HepG2 (cell line): ENCODE data around the gene FAM234A. TPM values are rescaled to one million over a fixed set of nuclear protein-coding genes. Genes with fewer than 3 reads are reported as not detected.

Source experiments
- ATAC-seq: fragments of 200-7000 bp; cut with Tn5 transposase; 3 replicates; pipeline ENCODE4 v1.9.1; 2020; ENCODE audit warnings: mild to moderate bottlenecking, moderate library complexity
- BruUV-seq: library from RNA; stranded (reverse); fragments of 400-500 nt; replicated peaks from 2 replicates; lab custom pipeline; 2021; lab: Mats Ljungman, UMichigan
- CTCF ChIA-PET: fragments of 300-600 bp; formaldehyde crosslinking; extraction: SDS; loops from one replicate; lab custom pipeline; 2021; ENCODE audit warnings: low total read pairs, inconsistent platforms, low intra/inter-chr PET ratio; lab: Yijun Ruan, JAX
- POLR2A ChIA-PET: fragments of 350-600 bp; sonication (Branson Sonifier 250); formaldehyde crosslinking; loops from one replicate; lab custom pipeline; 2020; ENCODE audit warnings: antibody characterized with exemption, inconsistent platforms; lab: Yijun Ruan, JAX
- DNase-seq: peaks from one replicate; pipeline ENCODE4 v3.0.0-alpha.2; 2015; ENCODE audit warnings: low spot score
- FAIRE-seq: peaks from 3 replicates; lab custom pipeline; 2011; peaks lifted over from hg19 to GRCh38; lab: Jason Lieb, UNC
- H2AFZ ChIP-seq: one replicate; pipeline ENCODE4 v1.6.1; 2011; ENCODE audit warnings: low read length, inconsistent platforms
- H3K27ac ChIP-seq: fragments of 300-600 bp; 3 replicates; pipeline ENCODE4 v1.8.0; 2011; ENCODE audit warnings: mixed run types, mild to moderate bottlenecking, mixed read lengths, low read length, inconsistent platforms; ENCODE audit not compliant: insufficient read depth; ENCODE audit errors: extremely low read length
- H3K27me3 ChIP-seq, 2 experiments: fragments of 200-600 bp in 1 of 2; 2 replicates in 1 of 2; 3 replicates in 1 of 2; pipeline versions ENCODE4 v1.6.0 to v1.8.0; 2011; ENCODE audit warnings: low read length in 2 of 2, mild to moderate bottlenecking in 2 of 2, moderate library complexity in 2 of 2, inconsistent platforms in 1 of 2; ENCODE audit not compliant: insufficient read depth in 2 of 2, control insufficient read depth in 1 of 2
- H3K36me3 ChIP-seq, 2 experiments: fragments of 200-600 bp in 1 of 2; replicated peaks in 1 of 2; 2 replicates in 1 of 2; 3 replicates in 1 of 2; pipeline versions ENCODE4 v1.5.1 to v1.8.0; 2011; ENCODE audit warnings: low read length in 2 of 2, inconsistent platforms in 1 of 2; ENCODE audit not compliant: insufficient read depth in 2 of 2, control insufficient read depth in 1 of 2
- H3K4me1 ChIP-seq: 2 replicates; pipeline ENCODE4 v1.5.1; 2012; ENCODE audit warnings: low read length, inconsistent platforms; ENCODE audit not compliant: insufficient read depth
- H3K4me2 ChIP-seq: 2 replicates; pipeline ENCODE4 v1.6.0; 2011; ENCODE audit warnings: low read depth, low read length, inconsistent platforms
- H3K4me3 ChIP-seq, 3 experiments: fragments of 200-600 bp in 1 of 3; sonication (generic), shearing (Covaris generic) in 1 of 3; replicated peaks in 1 of 3; 2 replicates each; pipeline ENCODE4 v1.5.1; 2011 to 2016; ENCODE audit warnings: low read length in 3 of 3, inconsistent platforms in 2 of 3, low read depth in 2 of 3, mild to moderate bottlenecking in 2 of 3, control low read depth in 1 of 3, mixed read lengths in 1 of 3; ENCODE audit not compliant: insufficient read depth in 1 of 3
- H3K79me2 ChIP-seq: one replicate; pipeline ENCODE4 v1.6.1; 2011; ENCODE audit warnings: low read length, inconsistent platforms; ENCODE audit not compliant: insufficient read depth
- H3K9ac ChIP-seq: 2 replicates; pipeline ENCODE4 v1.6.0; 2011; ENCODE audit warnings: mild to moderate bottlenecking, low read depth, low read length, inconsistent platforms; ENCODE audit not compliant: insufficient read depth
- H3K9me3 ChIP-seq: 2 replicates; pipeline ENCODE4 v1.5.1; 2012; ENCODE audit warnings: mild to moderate bottlenecking, low read length
- H4K20me1 ChIP-seq: 2 replicates; pipeline ENCODE4 v1.6.0; 2011; ENCODE audit warnings: inconsistent platforms, mild to moderate bottlenecking, low read length, moderate library complexity; ENCODE audit not compliant: insufficient read depth
- EHMT2 ChIP-seq: fragments of 200-600 bp; sonication (generic); IDR thresholded peaks from 2 replicates; pipeline ENCODE4 v1.7.0; 2017; ENCODE audit warnings: antibody characterized with exemption, low read depth, low read length, borderline replicate concordance
- KDM1A ChIP-seq: IDR thresholded peaks from 2 replicates; pipeline ENCODE4 v1.6.1; 2016; ENCODE audit warnings: missing compliant biosample characterization
- NFYB ChIP-seq: sonication (generic); formaldehyde crosslinking; IDR thresholded peaks from 2 replicates; pipeline ENCODE4 v1.4.0; 2020; ENCODE audit warnings: missing genetic modification reagents
- SMC3 ChIP-seq: IDR thresholded peaks from 2 replicates; pipeline ENCODE4 v1.6.1; 2011; ENCODE audit warnings: low read length, improper control_type of control experiment
- SP140L ChIP-seq: sonication (generic); formaldehyde crosslinking; IDR thresholded peaks from 2 replicates; pipeline ENCODE4 v1.4.0; 2020; ENCODE audit warnings: missing genetic modification reagents, borderline replicate concordance
- SUZ12 ChIP-seq: fragments of 150-350 bp; IDR thresholded peaks from 2 replicates; pipeline ENCODE4 v1.6.1; 2014; ENCODE audit warnings: low read depth, low read length
- ZKSCAN1 ChIP-seq: fragments of 150-350 bp; IDR thresholded peaks from 2 replicates; pipeline ENCODE4 v1.6.1; 2014; ENCODE audit warnings: low read length
- ZNF160 ChIP-seq: sonication (generic); formaldehyde crosslinking; IDR thresholded peaks from 2 replicates; pipeline ENCODE4 v1.8.0; 2022; ENCODE audit warnings: mild to moderate bottlenecking, inconsistent platforms, missing genetic modification reagents
- ZNF256 ChIP-seq: sonication (generic); formaldehyde crosslinking; conservative IDR thresholded peaks from 2 replicates; pipeline ENCODE4 v1.4.0; 2020; ENCODE audit warnings: missing genetic modification reagents
- ZNF431 ChIP-seq: sonication (generic); formaldehyde crosslinking; IDR thresholded peaks from 2 replicates; pipeline ENCODE4 v1.9.0; 2022; ENCODE audit warnings: missing genetic modification reagents, low read depth, mild to moderate bottlenecking, borderline replicate concordance
- ZNF510 ChIP-seq: sonication (generic); formaldehyde crosslinking; IDR thresholded peaks from 2 replicates; pipeline ENCODE4 v1.4.0; 2020; ENCODE audit warnings: low read depth, mild to moderate bottlenecking, missing genetic modification reagents
- WGBS: methylation state at CpG from one replicate; pipeline ENCODE4 v1.1.6; 2017; ENCODE audit warnings: low lambda C conversion rate; 5-methylcytosine and 5-hydroxymethylcytosine counted together
- in situ Hi-C: cut with HindIII; loops from 2 replicates; pipeline ENCODE4 v1.10.0; 2017; ENCODE audit warnings: low pct_unique_long_range_greater_than_20kb; ENCODE audit not compliant: extremely low pct_ligation_motif_present
- intact Hi-C: fragments of 100-400 bp; cut with micrococcal nuclease; formaldehyde crosslinking; loops from one replicate; pipeline ENCODE4 v1.10.0; 2022; ENCODE audit not compliant: unreplicated experiment
- polyA plus RNA-seq, 8 experiments: library from polyadenylated mRNA; depleted of rRNA in 3 of 8; stranded (reverse) in 7 of 8; unstranded in 1 of 8; fragments of >200 nt; fragmentation: Illumina TruSeq in 4 of 8; extraction: Trizol in 4 of 8; gene quantifications; 2 replicates each; pipeline versions ENCODE4 v1.2.1 to v1.2.3, GENCODE V29; 2011 to 2016; ENCODE audit warnings: low read depth in 4 of 8, missing spikeins in 1 of 8, mixed read lengths in 1 of 8; ENCODE audit not compliant: insufficient read depth in 1 of 8
- total RNA-seq, 5 experiments: library from RNA; depleted of rRNA; stranded (reverse); fragments of >200 nt; fragmentation: Illumina TruSeq; extraction: Trizol; gene quantifications; 2 replicates each; pipeline ENCODE4 v1.2.3, GENCODE V29; 2016; ENCODE audit warnings: low read depth in 1 of 5

FAM234A gene
- total and polyA plus RNA-seq, 2 of the 13 experiments (the other 11 are each of a cell fraction or from before 2014, with no cell fraction given) = 29.2 to 34.4 TPM

GRCh38 chr16:247027-247426 is 12.4 kb downstream of the FAM234A start:
- no peak for TF ChIP-seq NFYB (CRISPR knock-in tag)
- TF ChIP-seq EHMT2 = no peak
- no peak for TF ChIP-seq SMC3
- no peak for TF ChIP-seq ZNF510 (CRISPR knock-in tag)
- no peak for TF ChIP-seq ZKSCAN1
- TF ChIP-seq ZNF160 (CRISPR knock-in tag) = no peak
- H4K20me1 ChIP-seq = no peaks in the 10 kb centered on the region
- no peak overlapping the region for H3K4me2 ChIP-seq
- no peaks in the 10 kb centered on the region for H3K9me3 ChIP-seq
- no TSS peak for BruUV-seq
- ChIA-PET CTCF (no interaction called here), POLR2A (no interaction called here)
- H3K36me3 ChIP-seq = peaks cover 3 to 13% of the 10 kb centered on the region in 2 experiments; a peak in 2 of 5 replicates
- DNase-seq (no peak), FAIRE-seq (no peak), ATAC-seq (no peak)
- no peak overlapping the region for H3K4me3 ChIP-seq
- no peak overlapping the region for H3K9ac ChIP-seq
- no peak overlapping the region for H2AFZ ChIP-seq
- 96% methylated on average over 12 of the region's 12 CpGs for WGBS
- H3K27ac ChIP-seq = no peak overlapping the region
- intact Hi-C loops (no loop called here), in situ Hi-C loops (no loop called here)
- no peaks in the 10 kb centered on the region for H3K79me2 ChIP-seq
- no peaks in the 10 kb centered on the region for H3K27me3 ChIP-seq
- H3K4me1 ChIP-seq = peaks cover 9% of the 10 kb centered on the region

- in situ Hi-C loops = no loop called here
These were observed 14.8 kb downstream of the FAM234A start for GRCh38 chr16:249431-249830.

More at GRCh38 chr16:249431-249830, 14.8 kb downstream of the FAM234A start:
- peaks cover 5 to 21% of the 10 kb centered on the region in 2 experiments; a peak in 2 of 5 replicates for H3K36me3 ChIP-seq
- no peak overlapping the region for H2AFZ ChIP-seq
- no peaks in the 10 kb centered on the region for H3K27me3 ChIP-seq
- H3K4me3 ChIP-seq = no peak overlapping the region
- H3K9ac ChIP-seq = no peak overlapping the region
- no peak for DNase-seq
- no peaks in the 10 kb centered on the region for H3K9me3 ChIP-seq
- 90% methylated on average over 3 of the region's 12 CpGs for WGBS
- ChIA-PET POLR2A (interaction anchor here (0.8 kb wide), 1 partner anchor 14 kb away, joined by 3 read pairs; no protein-coding TSS in a partner anchor), CTCF (no interaction called here)
- H3K4me1 ChIP-seq = no peaks in the 10 kb centered on the region; the same call in 1 of the 2 replicates
- H3K79me2 ChIP-seq = no peaks in the 10 kb centered on the region
- no peak for ATAC-seq
- no TSS peak for BruUV-seq
- H3K27ac ChIP-seq = no peak overlapping the region
- no peak for TF ChIP-seq ZNF256
- TF ChIP-seq KDM1A (CRISPR knock-in tag) = no peak
- TF ChIP-seq SP140L = no peak
- no peak for TF ChIP-seq SUZ12
- TF ChIP-seq ZNF431 = no peak
- no peaks in the 10 kb centered on the region for H4K20me1 ChIP-seq
- H3K4me2 ChIP-seq = no peak overlapping the region
- no peak for FAIRE-seq
- intact Hi-C loops = no loop called here
